Panc1 (cell line): ENCODE data around the gene PLIN5. TPM values are rescaled to one million over a fixed set of nuclear protein-coding genes. Genes with fewer than 3 reads are reported as not detected.
"Not testable (repeated sequence)": the region's sequence is repeated elsewhere in the genome, so short reads cannot be mapped to it uniquely, and the experiment has no call there.

Experiments
- ATAC-seq: fragments of 200-7000 bp; cut with Tn5 transposase; 2 replicates; pipeline ENCODE4 v1.9.1; 2020; ENCODE audit warnings: mild to moderate bottlenecking, moderate library complexity
- BruUV-seq: library from RNA; stranded (reverse); fragments of 400-500 nt; replicated peaks from 2 replicates; lab custom pipeline; 2021; lab: Mats Ljungman, UMichigan
- CTCF ChIA-PET: fragments of 300-600 bp; sonication (Branson Sonifier 250); formaldehyde crosslinking; loops from one replicate; lab custom pipeline; 2022; ENCODE audit warnings: antibody characterized with exemption; lab: Charles Lee
- POLR2A ChIA-PET: fragments of 300-600 bp; sonication (Branson Sonifier 250); formaldehyde crosslinking; loops from one replicate; lab custom pipeline; 2022; ENCODE audit warnings: antibody characterized with exemption; lab: Charles Lee
- DNase-seq: peaks from one replicate; pipeline ENCODE4 v3.0.0-alpha.2; 2010; ENCODE audit warnings: low read depth, low spot score
- H3K27ac ChIP-seq: 2 replicates; pipeline ENCODE4 v1.5.1; 2011; ENCODE audit warnings: mild to moderate bottlenecking, low read length, inconsistent platforms
- H3K27me3 ChIP-seq: fragments of 200-500 bp; sonication (Bioruptor generic); 2 replicates; pipeline ENCODE4 v1.6.0; 2014; ENCODE audit warnings: low read length, inconsistent platforms; ENCODE audit not compliant: control insufficient read depth, insufficient read depth
- H3K36me3 ChIP-seq: fragments of 200-500 bp; sonication (Bioruptor generic); 2 replicates; pipeline ENCODE4 v1.5.1; 2014; ENCODE audit warnings: inconsistent platforms, mild to moderate bottlenecking, low read length, moderate library complexity; ENCODE audit not compliant: control insufficient read depth, insufficient read depth
- H3K4me1 ChIP-seq: 2 replicates; pipeline ENCODE4 v1.5.1; 2011; ENCODE audit warnings: inconsistent platforms, mild to moderate bottlenecking, low read length, moderate library complexity; ENCODE audit not compliant: control insufficient read depth, insufficient read depth
- H3K4me3 ChIP-seq, 2 experiments: 2 replicates each; pipeline ENCODE4 v1.5.1; 2011 to 2012; ENCODE audit warnings: low read depth in 2 of 2, low read length in 2 of 2, mild to moderate bottlenecking in 2 of 2, inconsistent platforms in 1 of 2, moderate library complexity in 1 of 2
- H3K9me3 ChIP-seq: fragments of 200-500 bp; sonication (Bioruptor generic); 2 replicates; pipeline ENCODE4 v1.5.1; 2014; ENCODE audit warnings: low read depth, mild to moderate bottlenecking, inconsistent platforms, low read length, moderate library complexity; ENCODE audit not compliant: control insufficient read depth, insufficient read depth
- POLR2AphosphoS5 ChIP-seq: IDR thresholded peaks from 2 replicates; pipeline ENCODE4 v1.6.1; 2012; ENCODE audit warnings: mild to moderate bottlenecking, low read depth, low read length, moderate library complexity
- SIN3A ChIP-seq: IDR thresholded peaks from 2 replicates; pipeline ENCODE4 v1.6.1; 2012; ENCODE audit warnings: low read depth, mild to moderate bottlenecking, low read length, moderate library complexity, borderline replicate concordance; ENCODE audit not compliant: insufficient read depth
- TCF7L2 ChIP-seq: IDR thresholded peaks from 2 replicates; pipeline ENCODE4 v1.6.1; 2011; ENCODE audit warnings: mild to moderate bottlenecking, low read depth, low read length, inconsistent platforms
- in situ Hi-C: cut with HindIII; loops from 2 replicates; pipeline ENCODE4 v1.10.0; 2016; ENCODE audit warnings: low sequenced_read_pairs, low pct_unique_long_range_greater_than_20kb
- intact Hi-C: fragments of 100-400 bp; cut with micrococcal nuclease; formaldehyde crosslinking; loops from one replicate; pipeline ENCODE4 v1.10.0; 2022; ENCODE audit not compliant: unreplicated experiment
- total RNA-seq: library from RNA; stranded (reverse); gene quantifications from one replicate; pipeline ENCODE4 v1.2.1, GENCODE V29; 2021; ENCODE audit not compliant: unreplicated experiment
- TF ChIP-seq, protein P1 (sequence below), 2 experiments: IDR thresholded peaks; 2 replicates each; pipeline ENCODE4 v1.6.1; 2011 to 2012; ENCODE audit warnings: low read depth in 2 of 2, control low read depth in 1 of 2, low read length in 1 of 2, mild to moderate bottlenecking in 1 of 2, moderate library complexity in 1 of 2; ENCODE audit not compliant: insufficient read depth in 1 of 2
- TF ChIP-seq, protein P2 (sequence below): fragments of 450-650 bp; IDR thresholded peaks from 2 replicates; pipeline ENCODE4 v1.5.1; 2017; ENCODE audit warnings: mild to moderate bottlenecking

PLIN5 gene
- total RNA-seq, 1 experiment from 2014 or later, result 0.64 TPM

DNA sequence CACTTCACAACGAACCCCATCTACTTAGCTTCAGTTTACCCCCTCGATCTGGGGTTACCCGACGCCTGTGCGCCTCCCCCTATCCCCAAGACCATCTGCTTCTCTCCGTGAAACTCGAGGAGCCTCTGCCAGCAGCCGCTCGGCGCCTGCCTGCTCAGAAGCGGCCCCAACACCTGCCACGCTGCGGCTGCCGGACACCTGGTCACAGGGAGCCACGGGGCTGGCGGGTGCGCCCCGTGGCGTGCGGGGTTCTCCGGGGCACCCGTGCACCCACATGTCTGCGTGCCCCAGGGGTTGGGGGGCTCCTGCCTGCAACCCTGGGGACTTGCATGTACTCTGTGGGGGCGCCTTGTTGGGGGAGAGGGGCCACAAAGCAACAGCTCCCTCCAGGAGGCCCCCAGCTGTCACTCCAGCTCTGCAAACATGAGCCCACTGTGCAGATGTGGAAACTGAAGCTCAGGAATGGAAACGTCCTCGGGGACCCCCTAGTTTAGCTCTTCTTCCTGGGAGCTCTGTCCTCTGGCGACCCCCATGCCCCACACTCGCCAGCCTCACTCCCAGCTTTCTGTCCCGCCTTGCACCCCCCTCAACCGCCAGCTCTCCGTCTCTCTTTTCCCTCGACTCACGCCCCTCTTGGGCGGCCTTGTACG is 31.5 kb upstream of the PLIN5 start:
- H3K4me3 ChIP-seq, result no peak overlapping the region
- in situ Hi-C loops (no loop called here), intact Hi-C loops (no loop called here)
- ATAC-seq (no peak), DNase-seq (no peak)
- no peak for TF ChIP-seq TCF7L2
- TF ChIP-seq SIN3A, result no peak
- TF ChIP-seq, protein P1, sequence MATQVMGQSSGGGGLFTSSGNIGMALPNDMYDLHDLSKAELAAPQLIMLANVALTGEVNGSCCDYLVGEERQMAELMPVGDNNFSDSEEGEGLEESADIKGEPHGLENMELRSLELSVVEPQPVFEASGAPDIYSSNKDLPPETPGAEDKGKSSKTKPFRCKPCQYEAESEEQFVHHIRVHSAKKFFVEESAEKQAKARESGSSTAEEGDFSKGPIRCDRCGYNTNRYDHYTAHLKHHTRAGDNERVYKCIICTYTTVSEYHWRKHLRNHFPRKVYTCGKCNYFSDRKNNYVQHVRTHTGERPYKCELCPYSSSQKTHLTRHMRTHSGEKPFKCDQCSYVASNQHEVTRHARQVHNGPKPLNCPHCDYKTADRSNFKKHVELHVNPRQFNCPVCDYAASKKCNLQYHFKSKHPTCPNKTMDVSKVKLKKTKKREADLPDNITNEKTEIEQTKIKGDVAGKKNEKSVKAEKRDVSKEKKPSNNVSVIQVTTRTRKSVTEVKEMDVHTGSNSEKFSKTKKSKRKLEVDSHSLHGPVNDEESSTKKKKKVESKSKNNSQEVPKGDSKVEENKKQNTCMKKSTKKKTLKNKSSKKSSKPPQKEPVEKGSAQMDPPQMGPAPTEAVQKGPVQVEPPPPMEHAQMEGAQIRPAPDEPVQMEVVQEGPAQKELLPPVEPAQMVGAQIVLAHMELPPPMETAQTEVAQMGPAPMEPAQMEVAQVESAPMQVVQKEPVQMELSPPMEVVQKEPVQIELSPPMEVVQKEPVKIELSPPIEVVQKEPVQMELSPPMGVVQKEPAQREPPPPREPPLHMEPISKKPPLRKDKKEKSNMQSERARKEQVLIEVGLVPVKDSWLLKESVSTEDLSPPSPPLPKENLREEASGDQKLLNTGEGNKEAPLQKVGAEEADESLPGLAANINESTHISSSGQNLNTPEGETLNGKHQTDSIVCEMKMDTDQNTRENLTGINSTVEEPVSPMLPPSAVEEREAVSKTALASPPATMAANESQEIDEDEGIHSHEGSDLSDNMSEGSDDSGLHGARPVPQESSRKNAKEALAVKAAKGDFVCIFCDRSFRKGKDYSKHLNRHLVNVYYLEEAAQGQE (IDR thresholded peaks at IDR 0.05; ENCODE audit: insufficient read depth in 1 of 2, low read depth in 2 of 2, low read length in 1 of 2), result no peak
- no peak for TF ChIP-seq POLR2AphosphoS5
- TF ChIP-seq, protein P2, sequence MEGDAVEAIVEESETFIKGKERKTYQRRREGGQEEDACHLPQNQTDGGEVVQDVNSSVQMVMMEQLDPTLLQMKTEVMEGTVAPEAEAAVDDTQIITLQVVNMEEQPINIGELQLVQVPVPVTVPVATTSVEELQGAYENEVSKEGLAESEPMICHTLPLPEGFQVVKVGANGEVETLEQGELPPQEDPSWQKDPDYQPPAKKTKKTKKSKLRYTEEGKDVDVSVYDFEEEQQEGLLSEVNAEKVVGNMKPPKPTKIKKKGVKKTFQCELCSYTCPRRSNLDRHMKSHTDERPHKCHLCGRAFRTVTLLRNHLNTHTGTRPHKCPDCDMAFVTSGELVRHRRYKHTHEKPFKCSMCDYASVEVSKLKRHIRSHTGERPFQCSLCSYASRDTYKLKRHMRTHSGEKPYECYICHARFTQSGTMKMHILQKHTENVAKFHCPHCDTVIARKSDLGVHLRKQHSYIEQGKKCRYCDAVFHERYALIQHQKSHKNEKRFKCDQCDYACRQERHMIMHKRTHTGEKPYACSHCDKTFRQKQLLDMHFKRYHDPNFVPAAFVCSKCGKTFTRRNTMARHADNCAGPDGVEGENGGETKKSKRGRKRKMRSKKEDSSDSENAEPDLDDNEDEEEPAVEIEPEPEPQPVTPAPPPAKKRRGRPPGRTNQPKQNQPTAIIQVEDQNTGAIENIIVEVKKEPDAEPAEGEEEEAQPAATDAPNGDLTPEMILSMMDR, result no peak
- ChIA-PET CTCF (interaction anchor here (0.5 to 2.3 kb wide), 5 partner anchors 10 to 225 kb away, joined by 3 to 12 read pairs (median 9); partner anchors contain the start of gene FEM1A), POLR2A (no interaction called here)
- no peaks in the 10 kb centered on the region for H3K4me1 ChIP-seq
- H3K9me3 ChIP-seq, result no peaks in the 10 kb centered on the region
- no peaks in the 10 kb centered on the region for H3K27me3 ChIP-seq
- BruUV-seq, result no TSS peak
- H3K36me3 ChIP-seq, result no peaks in the 10 kb centered on the region
- H3K27ac ChIP-seq, result no peak overlapping the region

DNA sequence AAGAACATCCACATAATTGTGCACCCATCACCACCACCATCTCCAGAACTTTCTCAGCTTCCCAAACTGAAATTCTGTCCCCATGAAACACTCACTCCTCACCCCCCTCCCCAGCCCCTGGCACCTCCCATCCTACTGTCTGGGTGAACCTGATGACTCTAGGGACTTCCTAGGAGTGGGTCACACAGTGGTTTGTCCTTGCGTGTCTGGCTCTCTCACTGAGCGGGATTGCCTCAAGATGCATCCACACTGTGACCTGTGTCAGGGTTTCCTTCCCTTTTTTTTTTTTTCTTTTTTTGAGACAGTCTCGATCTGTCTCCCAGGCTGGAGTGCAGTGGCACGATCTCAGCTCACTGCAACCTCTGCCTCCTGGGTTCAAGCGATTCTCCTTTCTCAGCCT is 28.5 kb upstream of the PLIN5 start:
- H3K36me3 ChIP-seq, DNase-seq, H3K27ac ChIP-seq, ATAC-seq, POLR2A ChIA-PET, H3K4me3 ChIP-seq, H3K27me3 ChIP-seq, in situ Hi-C loops, intact Hi-C loops, H3K9me3 ChIP-seq, H3K4me1 ChIP-seq, BruUV-seq: not testable (repeated sequence)
- CTCF ChIA-PET, result interaction anchor here (0.7 kb wide), 1 partner anchor 29 kb away, joined by 6 read pairs; no protein-coding TSS in a partner anchor

DNA sequence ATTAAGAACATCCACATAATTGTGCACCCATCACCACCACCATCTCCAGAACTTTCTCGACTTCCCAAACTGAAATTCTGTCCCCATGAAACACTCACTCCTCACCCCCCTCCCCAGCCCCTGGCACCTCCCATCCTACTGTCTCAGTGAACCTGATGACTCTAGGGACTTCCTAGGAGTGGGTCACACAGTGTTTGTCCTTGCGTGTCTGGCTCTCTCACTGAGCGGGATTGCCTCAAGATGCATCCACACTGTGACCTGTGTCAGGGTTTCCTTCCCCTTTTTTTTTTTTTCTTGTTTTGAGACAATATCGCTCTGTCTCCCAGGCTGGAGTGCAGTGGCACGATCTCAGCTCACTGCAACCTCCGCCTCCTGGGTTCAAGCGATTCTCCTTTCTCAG is 27.1 kb upstream of the PLIN5 start:
- H3K4me1 ChIP-seq, H3K9me3 ChIP-seq, H3K36me3 ChIP-seq, DNase-seq, H3K27ac ChIP-seq, POLR2A ChIA-PET, H3K4me3 ChIP-seq, ATAC-seq, intact Hi-C loops, CTCF ChIA-PET, in situ Hi-C loops, BruUV-seq, H3K27me3 ChIP-seq: not testable (repeated sequence)
